Measurements from ENCODE around the gene FKBP6.
"Not testable (repeated sequence)": the region's sequence is repeated elsewhere in the genome, so short reads cannot be mapped to it uniquely, and the experiment has no call there.

The FKBP6 gene

DNA sequence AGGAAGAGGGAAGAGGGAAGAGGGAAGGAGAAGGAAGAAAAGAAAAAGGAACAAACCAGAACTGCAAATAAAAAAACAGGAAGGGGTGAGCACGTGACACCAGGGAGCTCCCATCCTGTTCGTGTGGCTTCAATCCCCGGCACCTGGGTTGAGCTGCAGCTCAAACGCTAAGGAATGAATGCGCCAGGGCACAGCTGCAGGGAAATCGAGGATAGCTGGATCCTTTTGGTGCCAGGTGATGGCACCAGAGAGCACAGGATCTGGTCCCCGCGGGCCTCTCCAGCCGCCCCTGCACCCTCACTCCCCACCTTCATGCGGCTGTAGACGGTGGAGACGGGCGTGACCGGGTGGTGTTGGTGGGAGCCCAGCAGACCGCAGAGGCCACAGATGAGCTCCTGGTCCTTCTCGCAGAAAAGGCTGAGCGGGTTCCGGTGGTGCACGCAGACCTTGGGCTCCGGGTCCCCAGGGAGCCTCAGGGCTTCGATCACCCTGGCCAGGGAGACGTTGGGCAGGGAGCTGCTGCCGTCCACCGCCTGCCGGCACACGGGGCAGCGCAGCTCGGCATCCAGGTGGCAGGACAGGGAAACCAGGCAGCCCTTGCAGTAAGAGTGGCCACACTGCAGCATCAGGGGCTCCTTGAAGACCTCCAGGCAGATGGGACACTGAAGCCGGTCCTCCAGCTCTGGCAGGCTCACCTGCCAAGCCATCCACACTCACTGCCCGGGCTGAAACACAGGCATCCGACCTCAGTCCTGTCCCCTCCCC lies 3.7 kb upstream of the FKBP6 start:
- DNase-seq (ENCODE audit: low spot score), result peak; percentile 55

DNA sequence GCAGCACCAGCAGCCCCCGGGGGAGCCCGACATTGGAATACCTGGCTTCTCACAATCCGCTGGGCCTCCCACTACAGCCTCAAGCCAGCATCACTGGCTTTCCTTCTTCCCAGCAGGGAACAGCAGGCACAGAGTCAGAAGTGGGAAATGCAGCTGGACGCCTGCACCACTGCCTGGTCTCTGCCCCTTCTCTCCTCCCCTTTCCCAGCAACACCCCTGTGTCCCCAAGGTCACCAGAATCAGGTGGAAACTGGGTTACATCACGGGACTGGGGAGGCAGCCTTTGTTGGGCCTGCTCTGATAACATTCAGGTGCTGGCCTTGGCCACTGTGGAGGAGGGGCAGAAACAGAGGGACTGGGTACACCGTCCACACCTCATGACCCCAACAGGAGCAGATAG lies 2.5 kb upstream of the FKBP6 start:
- not testable (repeated sequence) for DNase-seq (ENCODE audit: low spot score)

DNA sequence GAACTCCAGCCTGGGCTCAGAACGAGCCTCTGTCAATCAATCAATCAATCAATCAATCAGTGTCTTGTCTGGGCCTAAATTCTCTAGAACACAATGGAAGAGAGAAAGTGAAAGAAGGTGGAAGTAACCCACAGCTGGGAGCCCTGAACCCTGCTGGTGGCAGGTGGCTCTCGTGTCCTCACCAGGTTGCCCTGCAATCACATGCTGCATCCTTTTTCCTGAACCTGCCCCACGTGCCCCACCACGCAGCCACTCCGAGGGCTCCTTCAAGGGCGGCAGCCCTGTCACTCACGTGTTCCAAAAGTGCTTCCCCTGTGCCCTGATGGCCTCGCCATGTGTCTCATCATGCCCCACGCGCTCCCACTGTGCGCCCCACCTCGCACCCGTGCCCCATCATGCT lies 512 bp upstream of the FKBP6 start:
- not testable (repeated sequence) for DNase-seq (ENCODE audit: low spot score)

DNA sequence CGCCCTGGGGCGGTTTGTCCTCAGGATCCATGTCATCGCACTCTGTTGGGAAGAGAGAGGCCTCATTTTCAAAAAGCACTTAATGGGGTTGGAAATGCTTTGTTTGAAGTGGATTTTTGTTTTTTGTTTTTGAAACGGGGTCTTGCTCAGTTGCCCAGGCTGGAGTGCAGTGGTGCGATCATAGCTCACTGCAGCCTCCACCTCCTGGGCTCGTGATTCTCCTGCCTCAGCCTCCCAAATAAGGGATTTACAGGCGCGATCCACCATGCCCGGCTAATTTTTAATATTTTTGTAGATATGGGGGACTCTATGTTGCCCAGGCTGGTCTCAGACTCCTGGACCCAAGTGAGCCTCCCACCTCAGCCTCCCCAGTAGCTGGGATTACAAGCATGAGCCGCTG lies 735 bp downstream of the FKBP6 start:
- no peak for DNase-seq (ENCODE audit: low spot score)

DNA sequence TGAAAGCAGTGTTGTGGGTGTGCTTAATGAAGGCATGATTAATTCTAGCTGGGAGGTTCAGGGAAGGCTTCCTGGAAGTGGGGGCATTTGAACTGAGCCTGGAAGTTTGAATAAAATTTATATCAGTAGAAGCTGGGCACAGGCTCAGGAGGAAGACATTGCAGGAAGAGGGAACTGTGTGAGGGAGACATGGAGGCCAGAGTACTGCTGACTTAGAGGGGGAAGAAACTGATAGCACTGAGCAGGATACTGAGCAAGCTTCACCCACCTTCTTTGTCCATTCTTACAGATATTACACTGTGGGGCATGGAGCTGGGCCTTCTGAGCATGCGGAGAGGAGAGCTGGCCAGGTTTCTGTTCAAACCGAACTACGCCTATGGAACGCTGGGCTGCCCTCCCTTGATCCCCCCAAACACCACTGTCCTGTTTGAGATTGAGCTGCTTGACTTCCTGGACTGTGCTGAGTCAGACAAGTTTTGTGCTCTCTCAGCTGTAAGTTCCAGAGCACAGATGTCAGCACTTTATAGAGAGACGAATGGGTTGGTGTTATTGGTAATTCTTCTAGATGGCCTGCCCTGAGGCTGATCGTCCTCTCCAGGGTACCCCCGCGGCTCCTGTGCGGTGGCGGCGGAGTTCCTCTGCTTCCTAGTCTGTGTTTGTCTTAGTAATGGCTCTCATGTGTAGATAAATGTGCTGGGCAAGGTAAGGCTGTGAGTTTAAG lies 2.1 kb downstream of the FKBP6 start:
- no peak for DNase-seq (ENCODE audit: low spot score)

DNA sequence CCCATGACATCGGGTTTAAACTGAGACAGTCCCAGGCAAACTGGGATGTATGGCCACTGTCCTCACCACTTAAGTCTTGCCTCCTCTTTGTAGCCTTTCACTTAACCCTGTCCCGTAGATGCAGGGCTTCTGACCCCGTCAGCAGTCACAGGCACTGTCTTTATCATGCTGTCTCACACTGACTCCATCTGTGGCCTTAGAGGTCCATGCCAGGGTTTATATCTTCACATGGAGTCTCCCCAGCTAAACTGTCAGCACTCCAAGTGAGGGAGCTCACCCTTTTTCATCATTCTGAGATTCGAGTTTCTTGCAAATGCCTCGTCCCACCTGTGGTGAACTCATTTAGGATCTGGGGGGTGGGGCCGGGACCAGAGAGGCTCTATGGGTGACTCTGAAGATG lies 2.8 kb downstream of the FKBP6 start:
- DNase-seq (ENCODE audit: low spot score), result no peak

DNA sequence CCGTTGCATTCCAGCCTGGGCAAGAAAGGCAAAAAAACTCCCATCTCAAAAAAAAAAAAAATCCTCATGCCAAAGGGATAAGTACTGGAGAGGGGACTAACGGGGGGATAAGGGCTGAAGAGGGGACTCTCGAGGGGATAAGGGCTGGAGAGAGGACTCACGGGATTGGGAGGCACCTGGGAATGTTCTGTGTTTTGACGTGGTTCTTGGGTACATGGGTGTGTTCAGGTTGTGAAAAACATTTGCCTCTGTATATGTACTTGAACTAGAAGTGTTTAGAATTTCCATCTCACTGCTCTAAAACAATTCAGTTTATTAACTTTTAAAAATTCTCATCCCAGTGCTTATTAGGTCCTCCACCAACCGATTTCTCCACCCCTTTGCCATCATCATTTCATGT lies 4.5 kb downstream of the FKBP6 start:
- no peak for DNase-seq (ENCODE audit: low spot score)

DNA sequence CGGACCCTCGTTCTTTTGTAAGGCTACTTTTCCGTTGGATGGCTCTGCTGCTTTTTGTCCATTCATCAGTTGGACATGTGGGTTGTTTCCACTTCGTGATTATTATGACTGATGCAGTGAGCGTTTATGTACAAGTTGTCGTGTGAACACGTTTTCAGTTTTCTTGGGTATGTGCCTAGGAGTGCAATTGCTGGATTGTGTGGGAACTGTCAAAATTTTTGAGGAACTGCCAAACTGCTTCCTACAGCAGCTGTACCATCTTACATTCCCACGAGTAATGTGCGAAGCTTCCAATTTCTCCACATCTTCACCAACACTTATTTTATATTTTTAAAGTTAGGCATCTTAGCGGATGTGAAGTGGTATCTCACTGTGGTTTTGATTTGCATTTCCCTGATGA lies 10.4 kb downstream of the FKBP6 start:
- no peak for DNase-seq (ENCODE audit: low spot score)

DNA sequence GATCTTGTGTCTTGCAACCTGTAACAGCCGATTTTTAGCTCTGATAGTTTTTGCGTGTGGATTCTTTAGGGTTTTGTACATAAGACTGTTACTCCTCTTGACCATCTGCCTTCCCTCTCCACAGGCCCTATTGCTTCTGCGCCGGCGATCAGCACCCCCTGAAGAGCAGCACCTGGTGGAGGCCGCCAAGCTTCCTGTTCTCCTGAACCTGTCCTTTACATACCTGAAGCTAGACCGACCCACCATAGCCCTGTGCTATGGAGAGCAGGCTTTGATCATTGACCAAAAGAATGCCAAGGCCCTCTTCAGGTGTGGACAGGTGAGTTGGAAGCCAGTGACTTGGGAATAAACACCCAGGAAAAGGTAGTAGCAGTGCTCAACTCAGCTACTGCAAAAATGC lies 12.6 kb downstream of the FKBP6 start:
- no peak for DNase-seq (ENCODE audit: low spot score)

DNA sequence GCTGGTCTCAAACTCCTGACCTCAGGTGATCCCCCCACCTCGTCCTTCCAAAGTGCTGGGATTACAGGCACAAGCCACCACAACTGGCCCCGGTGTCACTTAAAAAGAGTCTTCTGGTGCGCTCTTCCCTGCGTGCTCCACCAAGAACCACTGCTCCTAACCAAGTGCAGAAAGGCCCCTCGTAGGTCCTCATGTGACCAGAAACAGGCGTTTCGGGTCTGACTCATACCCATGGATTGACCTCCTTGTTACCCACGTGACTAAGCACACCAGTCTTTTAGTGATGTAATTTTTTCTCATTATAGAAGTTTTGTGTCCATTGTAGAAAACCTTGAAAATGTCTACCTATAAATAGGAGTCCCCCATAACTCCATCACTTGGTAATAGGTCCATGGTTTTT lies 13.9 kb downstream of the FKBP6 start:
- DNase-seq (ENCODE audit: low spot score), result no peak

DNA sequence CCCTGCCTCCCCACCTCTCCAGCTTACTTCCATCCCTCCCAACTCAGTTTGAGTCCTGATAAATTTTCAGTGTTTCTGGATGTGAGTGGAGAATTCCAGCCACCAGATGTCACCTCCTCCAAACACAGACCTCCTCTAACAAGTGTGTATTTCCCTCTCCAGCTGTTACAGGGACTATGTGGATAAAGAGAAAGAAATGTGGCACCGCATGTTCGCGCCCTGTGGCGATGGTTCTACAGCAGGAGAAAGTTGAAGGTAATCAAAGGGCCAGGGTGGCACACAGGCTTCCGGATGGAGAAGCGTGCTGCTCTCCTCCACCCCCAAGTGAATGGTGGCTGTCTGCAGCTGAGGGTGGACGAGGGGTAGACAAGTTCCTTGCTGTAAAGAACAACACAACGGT lies 14.7 kb downstream of the FKBP6 start:
- no peak for DNase-seq (ENCODE audit: low spot score)

DNA sequence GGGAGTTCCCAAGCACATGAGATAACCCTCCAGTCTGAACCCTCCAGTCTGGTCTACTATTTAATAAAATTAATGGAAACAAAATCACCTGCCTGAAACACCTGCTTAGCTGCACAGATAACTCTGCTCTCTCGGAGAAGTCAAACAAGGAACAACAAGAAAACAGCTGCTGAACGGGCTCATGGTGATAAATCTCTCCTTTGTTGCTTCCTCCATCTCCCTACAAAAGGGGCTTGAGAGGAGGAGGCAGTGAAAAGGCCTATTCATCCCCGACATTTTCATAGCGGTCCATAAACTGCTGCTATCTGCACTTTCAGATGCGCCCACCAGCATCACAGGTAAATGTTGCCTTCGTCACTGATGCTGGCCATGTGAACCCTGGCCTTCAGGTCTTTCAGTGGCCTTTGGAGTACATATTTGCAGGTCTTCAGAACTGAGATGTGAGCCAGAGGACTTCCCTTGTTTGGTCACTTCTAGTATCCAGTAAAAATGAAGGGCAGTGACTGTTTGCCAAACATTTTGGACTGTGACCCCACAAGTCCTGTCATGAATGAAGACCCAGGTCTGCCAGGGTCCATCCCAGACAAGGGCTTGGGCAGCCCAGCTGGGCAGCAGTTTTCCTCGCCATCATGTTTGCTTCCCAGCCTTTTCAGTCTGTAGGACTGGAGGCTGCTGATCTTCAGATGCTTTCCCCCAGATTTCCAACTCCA lies 15.9 kb downstream of the FKBP6 start:
- no peak for DNase-seq (ENCODE audit: low spot score)

DNA sequence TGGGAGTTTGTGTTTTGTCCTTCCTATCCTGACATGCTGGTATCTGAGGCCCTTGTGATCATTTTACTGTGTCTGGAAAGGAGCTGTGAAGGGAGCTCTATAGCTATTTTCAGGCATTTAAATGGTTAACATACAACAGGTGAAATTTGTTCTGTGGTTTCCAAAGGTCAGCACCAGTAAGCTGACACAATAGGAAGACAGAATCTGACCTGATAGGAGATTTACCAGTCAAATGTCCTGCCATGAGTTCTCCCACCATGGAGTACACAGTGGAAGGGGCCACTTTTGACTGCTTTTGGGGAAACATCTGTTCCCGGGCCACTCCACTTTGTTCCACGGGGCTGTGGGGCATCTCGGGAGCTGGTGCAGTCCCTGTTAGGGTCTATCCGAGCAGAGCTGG lies 17.6 kb downstream of the FKBP6 start:
- DNase-seq (ENCODE audit: low spot score), result no peak

DNA sequence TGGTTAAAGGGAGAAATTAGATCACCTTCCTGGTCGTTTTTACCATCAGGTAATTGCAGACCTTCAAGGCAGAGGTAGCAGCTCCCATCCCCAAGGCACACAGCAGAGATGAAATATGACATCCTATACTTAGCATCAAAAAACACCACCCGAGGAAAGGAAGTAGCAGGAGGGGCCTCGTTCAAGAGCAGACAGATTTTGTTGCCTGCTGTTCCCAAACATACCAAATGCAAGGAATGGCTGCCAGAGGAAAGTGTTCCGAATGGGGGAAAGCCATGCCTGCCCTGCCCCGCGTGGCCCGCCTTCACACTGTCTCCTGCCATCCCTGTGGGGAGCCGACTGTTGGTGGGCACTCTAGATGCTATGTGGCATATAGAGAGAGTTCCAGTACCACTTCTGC lies 18.0 kb downstream of the FKBP6 start:
- DNase-seq (ENCODE audit: low spot score), result no peak

DNA sequence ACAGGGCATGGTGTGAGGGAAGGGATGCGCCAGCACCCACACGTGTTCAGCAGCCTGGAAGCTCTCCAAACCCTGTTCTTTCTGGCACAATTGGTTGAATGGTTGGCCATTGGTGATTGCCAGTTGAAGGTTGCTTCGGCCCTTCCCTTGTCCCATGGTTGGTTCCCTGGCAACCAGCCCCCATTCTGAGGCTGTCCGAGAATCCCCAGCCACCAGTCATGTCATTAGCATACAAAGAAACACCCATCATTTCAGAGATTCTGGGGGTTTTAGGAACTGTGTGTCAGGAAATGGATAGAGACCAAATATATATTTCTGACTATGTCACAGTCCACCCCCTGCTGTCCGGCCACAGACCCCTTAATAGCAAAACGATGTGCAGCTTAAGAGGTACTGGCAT lies 21.8 kb downstream of the FKBP6 start:
- no peak for DNase-seq (ENCODE audit: low spot score)

DNA sequence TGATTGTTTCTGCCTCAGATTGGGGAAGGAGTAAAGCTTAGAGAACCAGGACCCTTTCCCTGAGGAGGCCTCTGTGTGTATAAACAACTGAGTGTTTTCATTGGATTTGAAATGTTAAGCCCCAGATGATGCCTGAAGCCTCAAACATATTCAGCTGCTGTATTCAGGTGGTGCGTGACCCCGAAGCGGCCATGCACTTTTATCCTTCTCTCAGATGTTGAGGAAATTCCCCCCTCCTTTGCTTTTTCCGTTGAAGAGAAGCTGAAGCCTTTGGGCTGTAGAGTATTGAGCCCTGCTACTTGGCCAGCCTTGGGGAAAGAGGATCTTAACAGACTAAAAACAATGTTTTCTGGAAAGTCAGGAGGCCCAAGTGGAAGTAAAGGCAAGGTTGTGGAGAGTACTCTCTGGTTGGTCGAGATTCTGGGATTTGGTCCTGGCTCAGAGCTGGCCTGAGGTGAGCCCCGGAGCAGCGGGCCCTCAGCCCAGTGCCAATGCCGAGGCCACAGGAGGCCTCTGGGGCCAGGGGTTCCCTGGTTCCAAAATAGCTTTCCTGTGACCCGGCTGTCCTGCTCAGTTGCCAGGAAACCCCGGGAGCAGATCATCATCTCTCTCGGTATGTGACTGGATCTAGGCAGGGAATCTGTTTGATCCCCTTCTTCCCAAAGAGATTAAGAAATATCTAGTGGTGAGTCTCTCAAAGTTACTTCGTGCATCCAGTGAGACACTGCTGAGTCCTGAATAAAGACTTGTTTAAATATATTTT lies 22.5 kb downstream of the FKBP6 start:
- DNase-seq (ENCODE audit: low spot score), result no peak

DNA sequence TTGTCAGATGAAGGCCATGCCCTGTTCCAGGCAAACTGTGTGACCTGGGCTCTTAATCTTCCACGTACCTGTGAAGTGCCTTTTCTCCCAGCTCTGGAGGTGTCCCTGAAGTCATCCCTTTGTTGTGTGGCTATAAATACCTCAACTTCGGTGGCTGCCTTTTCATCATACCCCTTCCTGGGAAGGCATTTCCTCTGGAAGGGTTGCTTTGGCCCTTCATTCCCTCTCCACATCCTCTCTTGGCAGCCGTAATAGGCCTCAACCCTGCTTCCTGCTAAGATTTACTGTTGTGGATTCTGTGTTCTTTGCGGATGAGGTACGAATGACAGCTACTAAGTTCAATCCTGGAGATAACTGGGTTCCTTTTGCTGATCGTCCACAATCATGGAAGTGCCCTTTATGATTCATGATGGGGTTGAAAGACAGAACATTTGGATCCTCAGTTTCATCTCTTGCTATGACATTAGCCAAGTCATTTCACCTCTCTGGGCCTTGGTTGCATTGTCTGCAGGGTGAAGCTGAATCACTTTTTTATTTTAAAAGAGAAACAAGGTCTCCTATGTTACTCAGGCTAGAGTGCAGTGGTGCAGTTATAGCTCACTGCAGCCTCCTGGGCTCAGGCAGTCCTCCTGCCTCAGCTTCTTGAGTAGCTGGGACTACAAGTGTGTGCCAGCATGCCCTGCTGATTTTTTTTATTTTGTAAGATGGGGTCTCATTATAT lies 23.6 kb downstream of the FKBP6 start:
- DNase-seq (ENCODE audit: low spot score), result no peak

DNA sequence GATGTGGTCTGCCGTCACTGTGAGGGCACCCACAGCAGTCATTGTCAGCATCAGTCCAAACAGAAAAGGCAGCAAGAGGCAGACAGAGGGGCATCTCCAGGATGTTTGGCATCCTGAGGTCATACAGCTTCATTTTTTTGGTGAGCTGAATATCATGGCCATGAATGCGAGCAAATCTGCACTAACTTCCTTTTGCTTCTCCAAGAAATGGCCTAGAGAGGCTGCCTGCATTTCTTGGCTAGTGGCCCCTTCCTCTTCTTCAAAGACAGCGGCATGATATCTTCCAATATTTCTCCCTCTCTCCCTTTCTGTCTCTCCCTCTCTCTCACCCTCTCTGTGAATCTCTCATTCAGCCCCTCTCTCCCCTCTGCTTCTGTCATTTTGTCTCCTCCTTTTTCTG lies 24.8 kb downstream of the FKBP6 start:
- no peak for DNase-seq (ENCODE audit: low spot score)

DNA sequence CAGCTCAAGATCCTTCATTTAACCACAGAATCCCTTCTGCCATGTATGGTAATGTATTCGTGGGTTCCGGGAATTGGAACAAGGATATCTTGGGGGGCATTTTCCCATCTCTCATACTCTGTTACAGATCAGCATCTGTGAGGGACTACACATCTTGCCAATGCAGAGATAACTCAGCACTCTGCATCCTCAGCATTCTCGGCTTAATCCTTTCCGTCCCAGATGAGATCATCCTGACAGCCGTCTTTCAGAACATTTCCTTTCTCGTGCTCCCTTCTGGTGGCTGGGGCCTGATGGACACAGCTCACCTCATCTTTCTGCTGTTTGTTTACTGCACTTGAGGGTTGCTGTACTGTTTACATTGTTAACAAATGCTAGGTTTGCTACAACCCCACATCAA lies 25.3 kb downstream of the FKBP6 start:
- no peak for DNase-seq (ENCODE audit: low spot score)

DNA sequence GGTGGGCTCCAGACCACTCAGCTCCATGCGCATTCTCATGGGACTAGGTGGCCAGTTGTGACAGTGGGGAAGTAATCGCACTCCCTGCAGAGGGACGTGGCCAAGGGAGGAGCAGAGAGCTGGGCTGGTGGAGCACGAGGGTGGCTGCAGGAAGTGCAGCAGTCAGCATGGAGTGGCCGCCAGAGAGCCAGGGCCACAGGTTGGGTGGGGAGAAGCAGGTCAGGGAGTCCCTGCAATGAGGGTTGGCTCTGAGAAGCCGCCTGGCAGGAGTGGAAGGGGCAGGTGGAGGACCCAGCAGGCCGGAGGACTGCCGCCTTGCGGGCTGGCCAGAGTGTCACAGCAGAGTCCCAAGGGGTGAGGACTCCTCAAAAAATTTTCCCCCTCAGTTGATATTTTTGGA lies 26.2 kb downstream of the FKBP6 start:
- no peak for DNase-seq (ENCODE audit: low spot score)

DNA sequence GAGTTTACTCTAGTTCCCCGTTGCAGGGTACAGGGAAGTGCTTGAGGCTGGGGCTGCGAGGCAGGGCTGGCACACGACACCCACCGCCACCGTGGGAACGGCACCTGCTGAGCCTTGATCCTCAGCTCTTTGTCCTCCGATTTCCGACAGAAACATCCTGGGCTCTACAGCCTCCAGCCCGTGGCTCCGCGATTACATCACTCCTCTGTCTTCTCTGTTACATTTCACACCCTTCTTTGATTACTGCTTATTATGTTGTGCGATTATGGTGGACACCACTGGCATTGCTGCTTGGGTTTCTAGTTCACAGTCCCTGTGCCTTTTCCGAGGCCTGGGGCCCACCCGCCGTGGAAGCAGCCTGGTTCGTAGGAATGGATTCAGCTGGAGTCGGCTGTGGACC lies 26.9 kb downstream of the FKBP6 start:
- DNase-seq (ENCODE audit: low spot score), result no peak

DNA sequence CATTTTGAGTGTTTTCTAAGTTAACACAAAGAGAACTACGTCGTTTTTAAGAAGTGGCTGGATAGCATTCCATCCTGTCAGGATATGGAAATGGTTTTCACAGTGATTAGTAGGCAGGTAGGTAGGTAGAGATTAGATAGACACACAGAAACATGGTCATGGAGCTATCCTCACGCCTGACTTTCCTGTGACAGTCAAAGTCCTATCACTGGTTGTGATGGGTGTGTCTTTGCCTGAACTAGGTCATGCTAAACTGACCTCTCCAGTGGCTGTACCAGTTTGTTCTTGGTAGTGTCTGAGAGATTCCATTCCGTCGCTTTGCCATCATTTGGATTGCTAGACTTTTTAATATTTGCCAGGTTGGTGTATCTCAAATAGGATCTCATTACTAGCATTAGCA lies 28.2 kb downstream of the FKBP6 start:
- no peak for DNase-seq (ENCODE audit: low spot score)

Data from CD4-positive, alpha-beta T cell treated with Interleukin-6 at 100 ng/mL for 8 hours (primary cell).